Subcutaneous abdominal adipose tissue (tissue), 5 donors: ENCODE results near the gene RECK.
A peak's percentile ranks its signal among the peaks of the same experiment; 100 is the strongest.

Experiments used
- H3K27ac ChIP-seq: one replicate; pipeline ENCODE4 v1.7.0; 2013; ENCODE audit warnings: low read depth, mild to moderate bottlenecking, inconsistent platforms, low read length, moderate library complexity
- H3K27me3 ChIP-seq, 5 donors: one replicate each; pipeline ENCODE4 v1.7.0; 2013; ENCODE audit warnings: low read length in 5 of 5, inconsistent platforms in 1 of 5; ENCODE audit not compliant: control insufficient read depth in 5 of 5, insufficient read depth in 4 of 5
- H3K36me3 ChIP-seq, 5 donors: one replicate each; pipeline ENCODE4 v1.7.0; 2013; ENCODE audit warnings: low read length in 5 of 5; ENCODE audit not compliant: control insufficient read depth in 5 of 5, insufficient read depth in 5 of 5
- H3K4me1 ChIP-seq, 5 donors: one replicate each; pipeline ENCODE4 v1.7.0; 2013; ENCODE audit warnings: low read length in 5 of 5, mild to moderate bottlenecking in 3 of 5, moderate library complexity in 1 of 5; ENCODE audit not compliant: control insufficient read depth in 5 of 5, insufficient read depth in 5 of 5
- H3K4me3 ChIP-seq, 5 donors: one replicate each; pipeline ENCODE4 v1.7.0; 2013; ENCODE audit warnings: low read length in 5 of 5, low read depth in 1 of 5
- H3K9ac ChIP-seq, 5 donors: one replicate each; pipeline ENCODE4 v1.7.0; 2013; ENCODE audit warnings: low read length in 5 of 5, mild to moderate bottlenecking in 4 of 5, moderate library complexity in 3 of 5
- H3K9me3 ChIP-seq, 5 donors: one replicate each; pipeline ENCODE4 v1.7.0; 2013; ENCODE audit warnings: low read length in 5 of 5; ENCODE audit not compliant: control insufficient read depth in 5 of 5
- donor health status: healthy.
- donor health status: healthy.
- donor health status: healthy.
- donor health status: healthy.
- donor health status: healthy.

The RECK gene

DNA sequence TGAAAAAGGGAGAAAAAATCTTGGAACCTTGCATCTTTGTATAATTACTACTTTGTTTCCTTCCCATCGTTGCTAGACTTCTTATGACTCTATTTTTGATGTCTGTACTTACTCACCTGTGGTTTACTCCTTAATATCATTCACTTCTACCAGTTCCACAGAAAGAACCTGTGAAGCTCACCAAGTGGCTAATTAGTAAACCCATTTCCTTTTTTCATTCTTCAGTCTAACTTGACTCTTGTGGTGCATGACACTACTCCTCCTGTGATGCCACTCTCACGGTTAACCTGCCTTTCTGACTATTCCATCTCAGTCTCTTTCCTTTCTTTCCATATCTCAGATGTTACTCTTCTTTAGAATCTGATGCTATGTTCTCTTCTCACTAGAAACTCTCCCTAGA is 14.6 kb downstream of the RECK start:
- no peaks in the 10 kb centered on the region for H3K9me3 ChIP-seq
- H3K4me1 ChIP-seq: peaks cover 0 to 10% (median 3%) of the 10 kb centered on the region in 5 donors
- H3K27ac ChIP-seq: no peak overlapping the region
- no peaks in the 10 kb centered on the region for H3K36me3 ChIP-seq
- no peaks in the 10 kb centered on the region for H3K27me3 ChIP-seq
- H3K4me3 ChIP-seq: no peak overlapping the region
- H3K9ac ChIP-seq: no peak overlapping the region

GRCh38 chr9:36053971-36054370 is 17.3 kb downstream of the RECK start:
- H3K27me3 ChIP-seq: no peaks in the 10 kb centered on the region
- H3K27ac ChIP-seq: no peak overlapping the region
- no peak overlapping the region for H3K9ac ChIP-seq
- no peaks in the 10 kb centered on the region for H3K9me3 ChIP-seq
- peaks cover 0 to 6% (median 3%) of the 10 kb centered on the region in 5 donors for H3K4me1 ChIP-seq
- H3K36me3 ChIP-seq: no peaks in the 10 kb centered on the region
- no peak overlapping the region for H3K4me3 ChIP-seq

DNA sequence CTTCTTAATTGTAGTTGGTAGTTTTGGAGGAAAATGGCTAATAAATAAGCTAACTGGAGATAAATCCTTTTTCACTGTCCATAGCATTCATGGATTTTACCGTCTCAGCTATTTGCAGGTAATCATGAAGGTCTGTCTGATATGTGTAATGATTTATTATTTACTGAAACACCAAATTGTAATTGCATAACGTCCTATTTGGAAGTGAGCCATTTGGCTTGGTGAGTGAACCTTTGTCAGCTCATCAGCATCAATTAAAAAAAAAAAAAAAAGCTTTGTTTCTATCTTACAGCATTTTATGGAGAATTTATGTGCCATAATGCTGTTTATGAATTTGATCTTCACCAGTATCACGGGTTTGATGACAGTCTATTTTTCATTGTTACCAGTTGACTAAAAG is 20.2 kb downstream of the RECK start:
- H3K4me1 ChIP-seq: peaks cover 0 to 3% (median 0%) of the 10 kb centered on the region in 5 donors
- no peak overlapping the region for H3K27ac ChIP-seq
- H3K36me3 ChIP-seq: peaks cover 0 to 11% (median 2%) of the 10 kb centered on the region in 5 donors
- no peak overlapping the region for H3K9ac ChIP-seq
- H3K4me3 ChIP-seq: no peak overlapping the region
- H3K9me3 ChIP-seq: no peaks in the 10 kb centered on the region
- no peaks in the 10 kb centered on the region for H3K27me3 ChIP-seq

DNA sequence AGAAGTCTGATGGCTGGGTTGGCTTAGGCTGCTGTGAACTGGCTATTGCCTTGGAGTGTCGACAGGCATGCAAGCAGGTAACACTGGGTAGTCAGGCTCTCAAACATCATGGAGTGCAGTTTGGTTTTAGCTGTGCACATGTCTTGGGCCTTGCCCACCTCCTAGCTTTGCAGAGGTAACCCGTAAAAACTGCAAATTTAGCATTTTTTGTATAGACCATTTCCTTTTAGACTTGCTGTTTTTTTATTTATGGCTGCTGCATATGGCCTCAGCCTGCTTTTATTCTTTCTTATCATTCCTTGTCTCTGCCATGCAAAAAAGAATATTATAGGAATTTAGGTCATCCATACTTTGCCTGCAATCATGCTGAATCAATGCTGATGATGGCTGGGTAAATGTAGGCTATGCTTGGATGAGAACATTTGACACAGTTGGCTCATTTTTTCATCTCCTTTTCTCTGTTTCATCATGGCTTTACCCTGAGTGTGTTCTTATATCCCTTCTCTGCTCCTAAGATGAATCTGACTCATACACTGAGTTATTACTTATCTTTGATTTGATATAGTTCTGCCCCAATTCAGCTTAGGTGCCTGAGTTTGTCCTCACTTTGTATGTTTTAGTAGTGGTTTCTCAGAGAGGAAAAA is 27.2 kb downstream of the RECK start:
- Histone ChIP-seq H3K27ac (no peak overlapping the region), H3K9me3 (no peaks in the 10 kb centered on the region), H3K9ac (no peak overlapping the region), H3K4me3 (no peak overlapping the region), H3K4me1 (peaks cover 0 to 3% (median 0%) of the 10 kb centered on the region in 5 donors), H3K36me3 (peaks cover 0 to 23% (median 9%) of the 10 kb centered on the region in 5 donors), H3K27me3 (no peaks in the 10 kb centered on the region)

GRCh38 chr9:36064448-36065037 is 27.8 kb downstream of the RECK start:
- Histone ChIP-seq H3K9me3 (no peaks in the 10 kb centered on the region), H3K36me3 (peaks cover 0 to 22% (median 9%) of the 10 kb centered on the region in 5 donors), H3K27ac (no peak overlapping the region), H3K27me3 (no peaks in the 10 kb centered on the region), H3K4me3 (no peak overlapping the region), H3K9ac (no peak overlapping the region), H3K4me1 (peaks cover 0 to 3% (median 0%) of the 10 kb centered on the region in 5 donors)

DNA sequence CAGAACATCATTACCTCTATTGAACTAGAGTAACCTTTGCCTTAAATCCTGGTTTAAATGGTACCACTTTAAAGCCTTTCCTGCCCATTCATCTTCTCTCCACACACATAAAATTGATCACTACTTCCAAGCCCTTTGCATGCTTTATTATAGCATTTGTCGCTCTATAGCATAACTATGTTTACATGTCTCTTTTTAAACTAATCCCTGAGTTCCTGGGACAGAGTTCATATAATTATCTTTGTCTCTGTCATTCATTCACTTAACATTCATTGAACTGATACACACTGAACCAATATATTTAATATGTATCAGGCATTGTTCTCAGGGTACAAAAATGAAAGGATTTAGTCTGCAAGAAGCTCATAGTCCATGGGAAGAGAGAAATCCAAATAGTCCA is 37.3 kb downstream of the RECK start:
- Histone ChIP-seq H3K27ac (no peak overlapping the region), H3K36me3 (no peaks in the 10 kb centered on the region), H3K9ac (no peak overlapping the region)

DNA sequence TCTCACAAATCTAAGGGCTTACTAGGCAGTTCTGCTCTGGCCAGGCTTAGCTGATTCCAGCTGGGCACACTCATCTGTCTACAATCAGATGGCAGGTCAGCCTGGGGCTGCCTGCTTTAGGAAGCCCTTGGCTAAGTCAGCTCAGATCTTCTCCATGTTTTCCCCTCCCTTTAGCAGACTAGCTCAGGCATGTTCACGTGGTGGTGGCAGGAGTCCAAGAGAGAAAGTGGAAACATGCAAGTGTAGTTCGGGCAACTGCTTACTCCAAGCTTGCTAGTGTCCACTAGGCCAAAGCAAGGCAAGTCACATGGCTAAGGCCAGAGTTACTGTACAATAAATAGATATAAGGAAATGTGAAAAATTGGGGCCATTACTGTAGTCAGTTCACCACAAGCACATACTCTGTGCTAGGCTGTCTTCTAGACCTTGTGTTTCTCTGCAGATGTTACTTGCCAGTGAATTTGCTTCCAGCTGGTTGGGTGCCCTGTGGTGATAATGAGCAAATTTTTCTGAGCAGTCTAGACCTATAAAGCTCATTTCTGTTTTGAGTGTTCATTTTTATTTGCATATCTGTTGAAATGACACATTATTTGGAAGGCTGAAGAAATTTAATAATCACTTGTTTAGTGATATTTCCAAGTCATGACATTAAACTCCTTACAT is 38.3 kb downstream of the RECK start:
- Histone ChIP-seq H3K27ac (no peak overlapping the region), H3K36me3 (no peaks in the 10 kb centered on the region), H3K4me3 (peak overlapping the region in 1 of 5 donors; percentile 4), H3K27me3 (no peaks in the 10 kb centered on the region), H3K4me1 (peaks cover 0 to 13% (median 8%) of the 10 kb centered on the region in 5 donors), H3K9ac (no peak overlapping the region), H3K9me3 (no peaks in the 10 kb centered on the region)

More for the DNA sequence above, 37.3 kb downstream of the RECK start:
- Histone ChIP-seq H3K27me3 (no peaks in the 10 kb centered on the region), H3K9me3 (no peaks in the 10 kb centered on the region), H3K4me3 (no peak overlapping the region), H3K4me1 (peaks cover 0 to 13% (median 8%) of the 10 kb centered on the region in 5 donors)

- peaks cover 0 to 13% (median 8%) of the 10 kb centered on the region in 5 donors for H3K4me1 ChIP-seq
- H3K27ac ChIP-seq: no peak overlapping the region
- peaks cover 0 to 4% (median 2%) of the 10 kb centered on the region in 5 donors for H3K36me3 ChIP-seq
- H3K9me3 ChIP-seq: no peaks in the 10 kb centered on the region
- no peak overlapping the region for H3K9ac ChIP-seq
- H3K4me3 ChIP-seq: no peak overlapping the region
- no peaks in the 10 kb centered on the region for H3K27me3 ChIP-seq
Measured at GRCh38 chr9:36078051-36078450, 41.3 kb downstream of the RECK start.

- no peak overlapping the region for H3K27ac ChIP-seq
- H3K4me3 ChIP-seq: no peak overlapping the region
- no peaks in the 10 kb centered on the region for H3K9me3 ChIP-seq
- no peaks in the 10 kb centered on the region for H3K4me1 ChIP-seq
- H3K27me3 ChIP-seq: no peaks in the 10 kb centered on the region
- H3K9ac ChIP-seq: no peak overlapping the region
- H3K36me3 ChIP-seq: peaks cover 2 to 8% (median 4%) of the 10 kb centered on the region in 5 donors
Measured at GRCh38 chr9:36080519-36080918, 43.8 kb downstream of the RECK start.

GRCh38 chr9:36082931-36083330 is 46.2 kb downstream of the RECK start:
- Histone ChIP-seq H3K9ac (no peak overlapping the region), H3K4me1 (no peaks in the 10 kb centered on the region), H3K27ac (no peak overlapping the region), H3K4me3 (no peak overlapping the region), H3K27me3 (no peaks in the 10 kb centered on the region), H3K9me3 (peaks cover 0 to 2% (median 0%) of the 10 kb centered on the region in 5 donors), H3K36me3 (peaks cover 2 to 9% (median 4%) of the 10 kb centered on the region in 5 donors)
